CD4-positive, alpha-beta T cell treated with Interleukin-6 for 4 hours (primary cell): Measurements from ENCODE around the gene GNG13.
"Not testable (repeated sequence)": the region's sequence is repeated elsewhere in the genome, so short reads cannot be mapped to it uniquely, and the experiment has no call there.

Experiments
- DNase-seq: peaks from one replicate; pipeline ENCODE4 v3.0.0-alpha.2; 2020; ENCODE audit warnings: mixed read lengths

The GNG13 gene

DNA sequence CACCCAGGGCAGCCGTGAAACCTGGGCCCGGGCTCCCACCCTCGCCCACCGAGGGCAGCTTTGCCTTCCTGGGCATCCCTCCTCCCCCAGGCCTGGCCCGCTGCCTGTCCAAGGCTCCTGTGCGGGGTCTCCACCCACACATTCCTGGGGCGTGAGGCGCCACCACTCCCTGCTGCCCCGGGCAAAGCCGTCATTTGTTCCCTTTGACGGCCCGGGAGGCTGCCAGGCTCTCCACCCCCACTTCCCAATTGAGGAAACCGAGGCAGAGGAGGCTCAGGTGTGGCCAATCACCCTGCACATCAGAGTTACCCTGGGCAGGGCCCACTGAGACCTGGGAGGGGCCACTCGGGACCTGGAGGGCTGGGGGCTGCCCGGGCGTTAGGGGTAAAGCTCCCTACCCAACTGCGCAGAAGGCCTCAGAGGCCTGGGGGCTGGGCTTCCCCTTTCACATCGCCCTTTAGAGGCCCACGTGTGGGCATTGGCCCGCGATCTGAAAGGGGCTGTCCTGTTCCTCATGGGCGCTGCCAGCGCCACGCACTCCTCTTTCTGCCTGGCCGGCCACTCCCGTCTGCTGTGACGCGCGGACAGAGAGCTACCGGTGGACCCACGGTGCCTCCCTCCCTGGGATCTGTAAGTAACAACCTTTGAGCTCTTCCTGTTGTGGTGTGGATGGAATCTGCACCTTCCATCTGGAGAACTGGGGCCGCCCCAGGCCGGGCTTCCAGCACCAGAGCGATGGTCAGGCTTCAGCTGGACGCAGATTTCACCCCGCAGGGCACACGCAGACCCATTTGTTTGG is 39.8 kb downstream of the GNG13 start, which contains the start of gene MSLN:
MSLN (plus strand) TSS at position 190 of the 799 bp plus-strand sequence. CDS start 1,947 bp downstream, outside the sequence.
- no peak for DNase-seq

DNA sequence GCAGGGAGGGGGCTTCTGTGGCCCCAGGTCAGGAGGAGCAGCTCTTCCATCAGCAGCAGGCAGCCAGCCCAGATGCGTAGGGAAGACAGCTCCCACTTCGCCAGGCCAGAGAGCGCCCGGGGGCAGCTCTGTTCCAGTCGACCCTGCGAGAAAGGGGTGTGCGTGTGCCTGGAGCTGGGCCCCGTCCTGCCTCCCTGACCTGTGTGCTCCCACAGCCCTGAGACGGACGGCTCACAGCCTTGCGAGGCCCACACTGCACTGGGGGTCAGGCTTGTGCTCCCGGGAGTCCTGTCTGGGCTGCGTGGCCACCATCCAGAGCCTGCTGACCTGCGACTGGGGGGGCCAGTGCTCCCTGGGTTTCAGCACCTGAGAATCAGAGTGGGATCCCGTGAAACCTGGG is 40.5 kb downstream of the GNG13 start:
- no peak for DNase-seq

DNA sequence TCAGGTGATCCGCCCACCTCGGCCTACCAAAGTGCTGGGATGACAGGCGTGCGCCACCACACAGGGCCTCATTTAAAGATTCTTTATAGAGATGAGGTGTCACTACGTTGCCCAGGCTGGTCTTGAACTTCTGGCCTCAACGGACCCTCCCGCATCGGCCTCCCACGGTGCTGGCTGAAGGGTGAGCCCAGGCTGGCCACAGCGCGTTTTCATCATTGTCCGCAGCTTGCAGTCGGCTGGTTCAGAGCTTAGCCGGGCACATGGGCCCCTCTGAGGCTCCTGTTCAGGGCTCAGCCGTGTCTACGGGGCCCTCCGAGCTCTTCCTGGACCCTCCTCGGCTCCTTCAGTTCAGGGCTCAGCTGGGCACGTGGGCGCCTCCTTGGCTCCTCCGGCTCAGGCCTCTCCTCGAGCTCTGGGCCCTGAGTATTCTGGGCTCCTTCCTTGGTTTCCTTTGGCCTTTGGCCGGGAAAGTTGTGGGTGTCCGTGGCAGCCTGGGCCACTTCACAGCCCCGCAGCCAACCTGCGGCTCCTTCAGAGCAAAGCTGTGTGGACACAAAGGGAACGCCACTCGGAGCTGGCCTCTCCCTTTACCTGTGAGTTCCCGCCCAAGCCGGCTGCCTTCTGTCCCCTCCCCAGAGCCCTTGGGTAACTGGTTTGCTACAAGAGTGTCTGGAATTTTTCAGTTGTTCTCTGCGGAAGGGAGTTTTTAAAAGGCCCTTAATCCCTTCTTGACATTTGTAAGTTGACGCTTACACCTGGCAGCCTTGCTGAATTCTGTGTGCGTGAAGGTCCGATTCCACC is 41.2 kb downstream of the GNG13 start:
- DNase-seq: no peak

DNA sequence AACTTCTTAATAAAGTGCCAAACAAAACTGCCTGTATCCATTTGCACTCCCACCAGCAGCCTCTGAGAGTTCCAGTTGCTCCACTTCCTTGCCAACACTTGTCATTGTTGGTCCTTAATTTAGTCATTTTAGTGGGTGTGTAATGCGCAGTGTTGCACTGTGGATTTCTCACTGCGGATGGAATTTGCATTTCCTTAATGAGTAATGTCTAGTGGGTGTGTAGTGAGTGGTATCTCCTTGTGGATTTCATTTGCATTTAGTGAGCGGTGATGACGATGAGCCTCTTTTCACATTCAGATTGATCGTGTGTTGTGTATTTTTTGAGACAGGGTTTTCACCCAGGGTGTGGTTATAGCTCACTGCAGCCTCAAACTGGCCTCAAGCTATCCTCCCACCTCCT is 44.1 kb downstream of the GNG13 start:
- no peak for DNase-seq

DNA sequence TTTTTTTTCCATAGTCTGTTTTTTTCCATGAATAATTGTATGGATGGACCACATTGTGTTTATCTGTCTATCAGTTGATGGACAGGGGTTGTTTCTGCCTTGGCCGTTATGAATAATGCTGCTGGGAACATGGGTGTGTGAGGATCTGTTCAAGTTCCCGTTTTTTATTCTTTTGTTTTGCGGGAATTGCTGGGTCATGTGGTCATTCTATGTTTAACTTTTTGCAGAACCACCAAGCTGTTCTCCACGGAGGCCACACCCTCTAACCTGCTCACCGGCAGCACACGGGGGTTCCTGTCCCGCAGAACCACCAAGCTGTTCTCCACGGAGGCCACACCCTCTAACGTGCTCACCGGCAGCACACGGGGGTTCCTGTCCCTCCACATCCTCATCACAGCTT is 45.9 kb downstream of the GNG13 start:
- no peak for DNase-seq

DNA sequence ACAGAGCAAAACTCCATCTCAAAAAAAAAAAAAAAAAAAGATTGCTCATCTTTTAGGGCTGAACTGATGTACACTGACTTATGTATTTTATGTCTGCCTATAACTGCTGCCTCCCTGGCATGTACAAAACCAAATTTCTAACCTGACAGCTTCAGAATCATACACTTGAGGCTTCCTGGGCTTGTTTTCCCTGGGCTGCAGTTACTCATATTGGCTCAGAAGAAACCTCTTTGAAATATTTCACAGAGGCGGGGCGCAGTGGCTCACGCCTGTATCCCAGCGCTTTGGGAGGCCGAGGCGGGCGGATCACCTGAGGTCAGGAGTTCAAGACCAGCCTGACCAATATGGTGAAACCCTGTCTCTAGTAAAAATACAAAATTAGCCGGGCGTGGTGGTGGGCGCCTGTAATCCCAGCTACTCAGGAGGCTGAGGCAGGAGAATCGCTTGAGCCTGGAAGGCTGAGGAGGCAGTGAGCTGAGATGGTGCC is 46.4 kb downstream of the GNG13 start:
- not testable (repeated sequence) for DNase-seq

DNA sequence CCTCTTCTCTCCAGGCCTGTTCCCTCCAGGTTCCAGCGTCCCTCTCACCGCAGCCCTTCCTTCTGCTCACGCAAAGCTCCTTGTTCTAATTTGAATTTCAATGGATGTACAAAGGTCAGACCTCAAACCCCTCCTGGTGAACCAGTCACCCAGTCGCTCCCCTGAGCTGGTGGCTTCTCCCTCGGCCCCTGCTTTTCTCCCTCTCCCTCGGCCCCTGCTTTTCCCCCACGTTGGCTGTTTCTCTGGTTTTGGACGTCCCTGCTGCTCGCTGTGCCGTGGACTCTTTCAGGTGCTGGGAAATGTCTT is 48.6 kb downstream of the GNG13 start:
- DNase-seq: no peak

DNA sequence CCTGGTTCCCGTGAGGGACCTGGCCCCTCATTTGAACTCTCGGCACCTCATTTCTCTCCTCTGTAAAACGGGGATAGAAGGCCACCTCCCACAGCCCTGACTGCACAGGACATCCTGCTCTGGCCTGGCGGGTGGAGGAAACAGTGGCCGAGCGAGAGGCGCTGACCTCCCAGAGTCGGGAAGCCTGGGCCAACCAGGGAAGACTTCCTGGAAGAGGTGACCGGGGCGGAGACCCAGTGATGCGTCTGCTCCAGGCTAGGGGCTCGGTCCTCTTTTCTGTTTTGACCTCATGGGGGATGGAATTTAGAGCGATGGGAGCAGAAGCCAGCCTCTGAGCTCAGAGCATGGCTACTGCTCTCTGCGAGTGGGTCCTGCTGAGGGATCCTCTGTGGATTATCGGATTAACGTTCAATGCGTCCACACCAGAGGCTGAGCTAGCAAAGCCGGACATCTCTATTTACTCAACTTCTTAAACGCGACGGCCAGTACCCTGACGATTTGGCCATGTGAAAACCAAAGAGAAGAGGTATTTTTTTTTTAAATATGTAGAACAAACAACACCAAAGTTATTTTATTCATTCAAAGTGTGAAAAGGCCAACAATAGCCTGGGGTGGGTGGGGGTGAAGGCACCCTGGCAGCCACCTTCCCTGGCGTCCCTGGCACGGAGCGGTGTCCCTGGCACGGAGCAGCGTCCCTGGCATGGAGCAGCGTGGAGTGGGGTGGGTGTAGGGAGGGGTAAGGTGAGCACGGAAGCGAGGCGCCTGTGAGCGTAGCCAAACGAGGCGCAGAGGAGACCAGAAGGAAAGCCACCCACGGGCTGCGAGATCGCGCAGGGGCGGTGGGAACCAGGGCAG is 49.2 kb downstream of the GNG13 start:
- no peak for DNase-seq

DNA sequence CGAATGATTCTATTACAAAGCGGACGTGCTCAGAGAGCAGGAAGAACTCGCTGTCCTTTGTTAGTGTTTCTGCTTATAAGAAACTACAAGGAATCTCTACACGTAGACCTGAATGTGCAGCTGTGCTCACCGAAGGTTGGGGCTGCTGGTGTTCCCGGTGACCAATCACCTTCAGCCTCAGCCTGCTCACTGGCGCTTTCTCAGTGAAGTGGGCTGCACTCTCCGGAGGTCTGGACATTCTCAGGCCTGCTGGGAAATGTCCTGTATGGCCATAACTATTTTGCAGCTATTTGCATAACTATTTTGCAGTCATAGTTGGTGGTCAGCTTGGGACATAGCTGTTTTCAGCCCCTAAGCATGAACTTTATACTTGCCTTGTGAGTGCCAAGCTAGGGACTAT is 50.0 kb downstream of the GNG13 start:
- DNase-seq: no peak

DNA sequence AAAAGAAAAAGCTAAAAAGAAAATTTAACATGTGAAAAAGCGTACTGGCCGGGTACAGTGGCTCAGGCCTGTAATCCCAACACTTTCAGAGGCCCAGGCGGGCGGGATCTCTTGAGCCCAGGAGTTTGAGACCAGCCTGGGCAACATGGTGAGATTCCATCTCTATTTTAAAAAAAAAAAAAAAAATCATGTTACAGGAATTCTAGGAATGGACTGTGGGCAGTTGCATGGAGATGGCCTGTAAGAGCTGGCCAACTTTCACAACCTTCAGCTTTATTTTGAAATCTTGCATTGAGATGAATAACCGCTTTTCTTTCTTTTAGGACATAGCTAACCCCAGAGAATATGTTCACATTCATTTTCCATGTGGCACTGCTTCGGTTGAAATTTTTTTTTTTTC is 51.5 kb downstream of the GNG13 start:
- DNase-seq: no peak
